Activated CD4-positive, alpha-beta T cell treated with anti-CD3 and anti-CD28 coated beads, Interleukin-2, amount 50 U/mL, for 16 hours (primary cell): ENCODE results near the gene METAP2.

Experiments used
- DNase-seq: peaks from one replicate; pipeline ENCODE4 v3.0.0-alpha.2; 2020

The METAP2 gene

DNA sequence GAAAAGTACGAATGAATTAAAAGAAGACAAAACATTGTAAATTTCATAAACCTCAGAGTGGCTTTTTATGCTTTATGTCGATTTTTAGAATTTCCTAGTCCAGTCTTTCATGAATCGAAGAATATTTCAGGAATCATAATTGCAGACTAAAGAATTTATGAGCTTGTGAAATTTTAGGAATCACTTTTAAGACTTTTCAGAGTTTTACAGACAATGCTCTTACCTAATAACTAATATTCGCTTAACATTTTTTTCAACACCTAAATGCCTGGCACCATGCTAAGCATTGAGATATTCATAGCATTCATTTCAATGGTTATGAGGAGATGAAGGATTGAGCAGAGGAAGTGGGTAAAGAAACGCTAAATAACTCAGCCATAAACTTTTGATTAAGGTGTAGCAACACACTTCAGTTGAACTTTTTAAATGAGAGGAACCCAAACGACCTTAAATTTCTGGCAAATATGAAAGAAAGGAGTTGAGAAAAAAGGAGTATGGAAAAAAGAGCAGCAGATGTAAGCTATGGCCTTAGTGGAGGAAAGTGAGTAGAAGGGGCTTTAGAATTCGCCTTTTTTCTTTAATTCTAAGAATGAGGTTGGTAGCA lies 78.1 kb downstream of the METAP2 start:
- DNase-seq, result no peak

DNA sequence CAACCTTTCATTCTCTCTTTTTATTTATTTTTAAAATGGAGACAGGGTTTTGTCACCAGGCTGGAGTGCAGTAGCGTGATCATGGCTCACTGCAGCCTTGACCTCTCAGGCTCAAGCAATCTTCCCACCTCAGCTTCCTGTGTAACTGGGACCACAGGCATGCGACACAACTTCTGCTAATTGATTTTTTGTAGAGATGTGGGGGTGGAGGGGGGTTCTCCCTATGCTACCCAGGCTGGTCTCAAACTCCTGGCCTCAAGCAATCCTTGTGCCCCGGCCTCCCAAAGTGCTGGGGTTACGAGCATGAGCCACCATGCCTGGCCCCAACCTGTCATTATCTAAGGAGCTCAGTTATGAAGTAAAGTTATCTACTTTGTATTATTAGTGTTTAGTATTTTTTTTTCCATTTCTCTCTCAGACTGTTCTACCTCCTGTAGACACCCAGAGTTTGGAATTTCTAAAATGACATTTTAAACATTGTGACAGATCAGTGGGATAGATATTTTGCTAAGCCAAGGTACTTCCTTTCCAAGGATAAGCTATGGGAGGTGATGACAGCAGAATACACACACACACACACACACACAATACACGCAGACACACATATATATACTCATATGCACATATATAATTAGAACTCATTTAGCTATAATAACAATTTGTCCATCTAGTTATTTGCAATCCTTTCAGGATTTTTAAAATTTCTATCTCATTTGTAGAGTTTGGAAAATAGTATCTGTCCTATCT lies 79.4 kb downstream of the METAP2 start:
- DNase-seq, result no peak

DNA sequence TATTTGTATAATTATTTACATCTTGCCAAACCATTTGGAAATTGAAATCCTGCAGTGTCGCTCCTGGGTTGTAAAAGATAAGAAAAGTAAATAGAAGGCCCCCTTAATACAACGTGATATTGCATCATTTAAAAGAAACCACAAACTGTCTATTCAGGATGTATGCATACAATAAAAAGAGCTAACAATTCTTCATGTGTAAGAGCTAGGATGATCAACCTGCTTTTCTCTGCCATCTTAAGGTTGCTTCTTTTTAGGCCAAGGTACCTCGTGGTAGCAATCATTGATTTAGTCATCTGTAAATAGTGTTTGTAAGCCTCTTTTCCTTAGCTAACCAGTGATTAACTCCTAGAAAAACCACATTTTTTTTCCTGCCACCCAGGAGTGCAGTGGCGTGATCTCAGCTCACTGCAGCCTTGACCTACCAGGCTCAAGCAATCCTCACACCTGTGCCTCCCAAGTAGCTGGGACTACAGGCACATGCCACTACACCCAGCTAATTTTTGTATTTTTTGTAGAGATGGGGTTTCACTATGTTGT lies 80.7 kb downstream of the METAP2 start:
- no peak for DNase-seq

DNA sequence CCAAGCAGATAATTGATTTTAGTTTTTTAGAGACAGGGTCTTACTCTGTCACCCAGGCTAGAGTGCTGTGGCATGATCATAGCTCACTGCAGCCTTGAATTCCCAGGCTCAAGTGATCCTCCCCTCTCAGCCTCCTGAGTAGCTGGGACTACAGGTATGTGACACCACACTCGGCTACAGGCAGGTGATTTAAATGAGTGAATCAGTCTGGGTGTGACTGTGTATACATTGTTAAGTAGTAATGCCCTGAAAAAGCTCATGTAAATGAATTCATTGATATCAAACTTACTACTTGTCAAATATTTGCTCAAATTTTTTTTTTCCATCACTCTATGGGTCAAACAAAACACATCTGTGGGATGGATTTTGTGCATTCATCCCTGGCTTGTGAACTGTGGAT lies 83.7 kb downstream of the METAP2 start:
- DNase-seq, result no peak
